SK-N-SH (cell line): Measurements from ENCODE around the gene YTHDC2.

Experiments
- EP300 ChIP-seq, 2 experiments: IDR thresholded peaks; 2 replicates each; pipeline versions ENCODE4 v1.4.0 to v1.6.1; 2012; ENCODE audit warnings: borderline replicate concordance in 1 of 2, low read depth in 1 of 2, low read length in 1 of 2
- NFIC ChIP-seq: IDR thresholded peaks from 2 replicates; pipeline ENCODE4 v1.4.0; 2012; ENCODE audit warnings: borderline replicate concordance
- NRF1 ChIP-seq: IDR thresholded peaks from 2 replicates; pipeline ENCODE4 v1.6.1; 2012; ENCODE audit warnings: low read depth, mild to moderate bottlenecking, low read length
- PBX3 ChIP-seq: IDR thresholded peaks from 2 replicates; pipeline ENCODE4; 2012
- POLR2AphosphoS5 ChIP-seq: IDR thresholded peaks from 2 replicates; pipeline ENCODE4 v1.6.1; 2012; ENCODE audit warnings: low read depth, low read length
- RAD21 ChIP-seq: IDR thresholded peaks from 2 replicates; pipeline ENCODE4 v1.6.1; 2012; ENCODE audit warnings: mild to moderate bottlenecking, low read length
- RCOR1 ChIP-seq: fragments of 150-350 bp; IDR thresholded peaks from 2 replicates; pipeline ENCODE4 v1.6.1; 2017; ENCODE audit warnings: antibody characterized with exemption, low read length
- REST ChIP-seq: IDR thresholded peaks from 2 replicates; pipeline ENCODE4 v1.6.1; 2012; ENCODE audit warnings: mild to moderate bottlenecking, low read depth, low read length, moderate library complexity
- RFX5 ChIP-seq: IDR thresholded peaks from 2 replicates; pipeline ENCODE4 v1.6.1; 2012; ENCODE audit warnings: mild to moderate bottlenecking, improper control_type of control experiment, low read length
- SMC3 ChIP-seq: IDR thresholded peaks from 2 replicates; pipeline ENCODE4 v1.6.1; 2012; ENCODE audit warnings: low read depth, low read length, improper control_type of control experiment
- TCF12 ChIP-seq: IDR thresholded peaks from 2 replicates; pipeline ENCODE4 v1.4.0; 2012
- YY1 ChIP-seq: IDR thresholded peaks from 2 replicates; pipeline ENCODE4 v1.4.0; 2012; ENCODE audit warnings: low read depth, mild to moderate bottlenecking
- TF ChIP-seq, protein P1 (sequence below): fragments of 200-600 bp; sonication (generic); IDR thresholded peaks from 2 replicates; pipeline ENCODE4 v1.6.1; 2017; ENCODE audit warnings: antibody characterized with exemption, mild to moderate bottlenecking, moderate library complexity

DNA sequence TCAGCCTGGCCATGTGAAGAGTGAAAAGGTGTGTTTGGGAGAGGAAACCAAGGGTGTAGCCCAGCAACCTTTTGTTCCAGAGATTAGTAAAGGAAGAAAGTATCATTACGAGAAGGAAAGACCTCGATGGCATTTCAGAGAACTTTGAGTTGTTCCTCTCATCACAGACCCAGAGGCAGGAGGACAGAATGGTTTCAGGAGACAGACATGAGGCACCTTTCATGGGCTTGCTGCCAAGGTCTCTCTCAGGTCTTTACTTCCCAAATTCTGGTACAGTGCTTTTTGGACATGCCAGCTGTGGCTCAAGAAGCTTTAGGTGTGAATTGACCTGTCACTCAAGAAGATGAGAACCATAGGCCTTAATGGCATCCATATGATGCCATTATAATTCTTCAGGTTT, 22.5 kb upstream of the YTHDC2 start:
- TF ChIP-seq RAD21 (no peak), YY1 (no peak), NRF1 (no peak), RFX5 (no peak), POLR2AphosphoS5 (no peak), NFIC (no peak), PBX3 (no peak), SMC3 (no peak), TCF12 (no peak), REST (no peak), EP300 (IDR thresholded peaks at IDR 0.05; ENCODE audit: borderline replicate concordance in 1 of 2, low read depth in 1 of 2, low read length in 1 of 2) (no peak), RCOR1 (no peak)
- TF ChIP-seq, protein P1, sequence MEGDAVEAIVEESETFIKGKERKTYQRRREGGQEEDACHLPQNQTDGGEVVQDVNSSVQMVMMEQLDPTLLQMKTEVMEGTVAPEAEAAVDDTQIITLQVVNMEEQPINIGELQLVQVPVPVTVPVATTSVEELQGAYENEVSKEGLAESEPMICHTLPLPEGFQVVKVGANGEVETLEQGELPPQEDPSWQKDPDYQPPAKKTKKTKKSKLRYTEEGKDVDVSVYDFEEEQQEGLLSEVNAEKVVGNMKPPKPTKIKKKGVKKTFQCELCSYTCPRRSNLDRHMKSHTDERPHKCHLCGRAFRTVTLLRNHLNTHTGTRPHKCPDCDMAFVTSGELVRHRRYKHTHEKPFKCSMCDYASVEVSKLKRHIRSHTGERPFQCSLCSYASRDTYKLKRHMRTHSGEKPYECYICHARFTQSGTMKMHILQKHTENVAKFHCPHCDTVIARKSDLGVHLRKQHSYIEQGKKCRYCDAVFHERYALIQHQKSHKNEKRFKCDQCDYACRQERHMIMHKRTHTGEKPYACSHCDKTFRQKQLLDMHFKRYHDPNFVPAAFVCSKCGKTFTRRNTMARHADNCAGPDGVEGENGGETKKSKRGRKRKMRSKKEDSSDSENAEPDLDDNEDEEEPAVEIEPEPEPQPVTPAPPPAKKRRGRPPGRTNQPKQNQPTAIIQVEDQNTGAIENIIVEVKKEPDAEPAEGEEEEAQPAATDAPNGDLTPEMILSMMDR, result no peak
